Stimulated activated CD4-positive, alpha-beta T cell treated with anti-CD3 and anti-CD28 coated beads, Interleukin-1b, Interleukin-23, amount 100 ng/mL, for 4 hours (primary cell): ENCODE data around the gene CNNM1.

Source experiments
- DNase-seq, 2 donors: peaks; one replicate each; pipeline ENCODE4 v3.0.0-alpha.2; 2020; ENCODE audit warnings: low read depth in 2 of 2

Gene CNNM1

GRCh38 chr10:99418910-99419624 lies 89.9 kb downstream of the CNNM1 start:
- no peak for DNase-seq

DNA sequence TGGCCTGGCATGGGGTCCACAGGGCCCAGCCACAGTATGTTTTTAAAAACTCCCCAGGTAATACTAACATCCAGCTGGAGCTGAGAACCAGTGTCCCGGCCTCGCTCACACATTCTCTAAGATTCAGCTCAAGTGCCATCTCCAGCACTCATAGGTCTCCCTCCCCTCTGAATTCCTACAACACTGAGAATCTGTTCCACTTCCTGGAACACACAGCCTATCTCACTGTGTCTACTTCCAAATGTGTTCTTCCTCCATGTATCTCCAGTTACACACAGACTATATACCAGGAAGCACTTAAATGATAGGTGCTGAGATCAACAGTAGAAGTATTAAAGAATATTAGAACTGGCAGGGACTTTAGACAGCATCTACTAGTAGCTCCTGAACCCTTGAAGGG lies 90.5 kb downstream of the CNNM1 start:
- DNase-seq = no peak

GRCh38 chr10:99421233-99421739 lies 92.1 kb downstream of the CNNM1 start:
- DNase-seq = no peak

DNA sequence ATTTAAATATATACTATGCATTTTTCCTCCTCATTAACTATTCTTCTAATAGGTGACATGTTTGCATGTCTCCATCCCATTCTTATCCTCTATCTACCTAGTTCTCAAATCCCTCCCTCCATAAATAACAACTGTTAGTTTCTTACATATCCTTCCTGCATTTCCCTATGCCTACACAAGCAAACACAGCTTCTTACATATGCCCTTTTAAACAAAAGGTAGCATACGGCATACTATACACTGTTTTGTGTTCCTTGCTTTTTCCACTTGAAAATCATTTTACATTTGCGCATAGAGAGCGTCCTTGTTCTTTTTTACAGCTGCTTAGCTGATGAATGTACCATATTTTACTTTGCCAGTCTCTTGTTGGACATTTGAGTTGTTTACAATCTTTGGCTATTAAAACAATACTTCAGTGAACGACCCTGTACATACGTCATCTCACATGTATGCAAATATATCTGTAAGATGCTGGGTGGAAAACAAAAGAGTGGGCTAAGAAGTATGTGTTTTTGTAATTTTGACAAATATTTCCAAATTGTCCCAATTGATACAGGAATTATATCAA lies 93.5 kb downstream of the CNNM1 start:
- DNase-seq = no peak

GRCh38 chr10:99424656-99425055 lies 95.5 kb downstream of the CNNM1 start:
- DNase-seq = no peak

GRCh38 chr10:99425204-99425603 lies 96.0 kb downstream of the CNNM1 start:
- no peak for DNase-seq

DNA sequence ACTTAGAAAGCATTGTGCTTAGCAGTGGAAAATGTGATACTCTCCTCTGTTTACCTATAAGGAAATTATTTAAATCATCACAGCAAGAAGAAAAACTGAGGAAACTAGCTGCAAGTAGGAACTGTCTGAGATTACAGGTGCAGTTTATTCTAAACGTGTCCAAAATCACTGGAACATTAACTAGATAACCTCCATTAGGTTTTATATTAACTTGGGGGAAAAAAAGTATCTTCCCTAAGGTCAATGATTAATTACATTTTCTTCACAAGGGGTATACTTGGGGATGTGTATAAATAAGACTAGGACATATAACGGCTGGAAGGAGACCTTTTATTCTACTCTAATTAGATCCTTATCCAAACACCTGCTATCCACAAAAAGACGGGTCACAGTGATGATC lies 97.5 kb downstream of the CNNM1 start:
- DNase-seq = no peak

DNA sequence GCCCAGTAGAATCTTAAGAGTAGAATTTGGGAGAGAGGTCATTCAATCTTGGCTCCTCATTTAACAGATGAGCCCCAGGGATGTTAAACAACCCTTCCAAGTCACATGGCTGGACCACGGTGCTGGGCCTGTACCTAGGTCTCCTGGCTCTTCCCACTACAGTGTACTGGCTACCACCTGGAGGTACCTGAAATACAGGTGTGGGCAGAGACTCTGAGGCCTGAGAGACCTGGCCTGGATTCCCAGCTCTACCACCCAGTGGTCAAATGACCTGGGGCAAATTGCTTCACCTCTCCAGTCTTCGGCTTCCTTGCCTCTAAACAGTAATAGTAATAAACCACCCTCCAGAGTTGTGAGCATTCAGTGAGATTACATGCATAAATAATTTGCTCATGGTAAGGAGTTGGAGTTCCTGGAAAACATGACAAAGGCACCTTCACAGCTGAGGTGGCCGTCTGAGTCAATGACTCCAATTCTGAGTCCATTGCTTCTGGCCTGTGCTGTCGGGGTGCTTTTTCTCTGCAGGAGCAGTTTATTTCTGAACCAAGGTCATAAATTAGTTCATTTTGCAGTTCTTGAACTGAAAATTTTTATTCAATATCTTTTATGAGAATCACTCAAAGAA lies 98.5 kb downstream of the CNNM1 start:
- DNase-seq = no peak

GRCh38 chr10:99429517-99430095 lies 100.5 kb downstream of the CNNM1 start:
- no peak for DNase-seq

- DNase-seq = no peak
Observed at GRCh38 chr10:99430116-99430450, 100.9 kb downstream of the CNNM1 start.

GRCh38 chr10:99430451-99431189 lies 101.5 kb downstream of the CNNM1 start, which contains the start of gene GOT1:
Gene GOT1, minus strand, starts transcription at chr10:99430624. Its CDS starts 59 bp downstream, at chr10:99430565.
- peak; percentile 87 to 91 for DNase-seq

- no peak for DNase-seq
Observed at GRCh38 chr10:99431190-99431760, 102.1 kb downstream of the CNNM1 start.

DNA sequence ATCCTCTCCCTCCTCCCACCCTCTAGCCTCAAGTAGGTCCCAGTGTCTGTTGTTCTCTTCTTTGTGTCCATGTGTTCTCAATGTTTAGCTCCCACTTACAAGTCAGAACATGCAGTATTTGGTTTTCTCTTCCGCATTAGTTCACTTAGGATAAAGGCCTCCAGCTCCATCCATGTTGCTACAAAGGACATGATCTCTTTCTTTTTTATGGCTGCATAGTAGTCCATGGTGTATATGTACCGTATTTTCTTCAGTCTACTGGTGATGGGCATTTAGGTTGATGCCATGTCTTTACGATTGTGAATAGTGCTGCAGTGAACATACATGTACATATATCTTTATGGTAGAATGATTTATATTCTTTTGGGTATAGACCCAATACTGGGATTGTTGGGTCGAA lies 102.9 kb downstream of the CNNM1 start:
- DNase-seq = no peak

DNA sequence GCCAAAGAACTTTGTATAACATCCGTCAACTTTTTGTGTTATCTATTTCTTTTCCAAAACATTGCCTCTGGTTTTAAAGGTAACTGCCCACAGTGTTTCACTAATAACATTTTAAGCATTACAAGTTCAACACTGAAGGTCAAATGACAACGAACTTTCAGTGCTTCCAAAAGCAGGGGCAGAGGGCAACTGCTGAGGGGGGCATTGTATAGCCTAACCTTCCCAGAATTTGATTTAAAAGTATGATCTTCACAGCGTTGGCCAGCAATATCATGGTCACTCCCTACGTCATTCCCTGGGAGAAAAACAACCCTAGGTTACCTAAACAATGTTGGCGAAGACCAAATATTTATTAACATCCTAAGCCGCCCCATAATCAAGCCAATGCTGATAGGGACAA lies 103.7 kb downstream of the CNNM1 start:
- no peak for DNase-seq

DNA sequence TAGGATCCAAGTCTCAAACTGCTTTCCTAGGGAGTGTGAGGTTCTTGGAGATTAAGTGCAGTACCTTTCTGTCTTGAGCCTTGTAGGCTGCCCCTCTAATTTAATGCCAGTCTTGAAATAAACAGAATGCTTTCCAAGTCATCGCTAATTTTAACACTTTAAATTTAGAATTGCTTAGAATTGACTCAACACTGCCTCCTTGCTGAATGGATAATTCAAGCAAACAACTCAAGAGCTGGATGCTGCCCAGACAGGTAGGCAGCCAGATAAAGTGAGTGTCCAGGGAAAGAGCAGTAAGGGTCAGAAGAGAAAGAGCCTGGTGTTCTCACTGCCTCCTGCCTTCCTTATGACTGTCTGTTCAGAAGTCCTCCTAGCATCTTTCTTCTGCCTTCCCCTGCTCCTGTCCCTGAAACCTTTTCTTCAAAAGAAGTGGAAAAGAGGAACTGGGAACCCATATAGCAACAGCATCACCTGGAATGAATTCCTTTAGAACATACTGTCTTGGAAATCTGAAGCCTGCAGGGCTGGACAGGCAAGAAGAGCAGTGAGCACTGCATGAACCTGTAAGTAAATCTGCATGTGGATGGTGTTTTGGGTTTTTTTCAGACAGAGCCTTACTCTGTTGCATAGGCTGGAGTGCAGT lies 104.3 kb downstream of the CNNM1 start:
- DNase-seq = no peak

GRCh38 chr10:99435986-99436638 lies 107.0 kb downstream of the CNNM1 start:
- DNase-seq = no peak

DNA sequence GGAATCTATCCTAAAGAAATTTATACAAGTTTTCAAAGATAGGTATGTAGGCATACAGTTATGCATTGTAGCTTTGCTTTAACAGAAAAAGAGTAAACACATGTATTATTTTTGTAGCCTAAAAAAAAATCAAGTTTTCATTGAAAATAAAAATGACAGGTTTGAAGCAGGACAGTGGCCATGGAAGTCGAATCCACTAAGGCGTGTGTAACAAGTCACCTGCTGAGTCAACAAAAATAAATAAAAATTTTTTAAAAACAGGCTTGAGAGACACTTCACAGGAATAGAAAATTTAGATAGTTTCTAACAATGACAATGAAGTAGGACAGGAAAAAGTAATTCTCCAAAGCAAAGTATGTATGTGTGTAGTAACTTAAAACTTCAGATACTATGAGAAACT lies 109.7 kb downstream of the CNNM1 start:
- DNase-seq = no peak

DNA sequence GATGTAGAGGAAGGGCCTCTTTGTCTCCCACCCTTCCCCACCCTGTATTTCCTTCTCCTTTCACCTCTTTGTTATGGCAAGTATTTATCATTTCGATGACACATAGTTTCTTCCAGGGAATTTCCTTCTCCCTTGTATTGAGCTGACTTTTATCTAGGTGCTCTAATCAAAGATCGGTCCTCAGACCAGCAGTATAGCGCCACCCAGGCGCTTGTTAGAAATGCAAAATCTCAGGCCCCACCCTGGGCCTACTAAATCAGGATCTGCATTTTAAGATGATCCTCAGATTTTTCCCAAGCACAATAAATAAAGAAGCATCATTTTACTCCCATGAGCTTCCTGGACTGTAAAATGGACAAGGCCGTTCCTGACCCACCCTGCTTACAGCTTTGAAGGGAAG lies 113.2 kb downstream of the CNNM1 start:
- DNase-seq = no peak

- no peak for DNase-seq
Observed at GRCh38 chr10:99443500-99443899, 114.3 kb downstream of the CNNM1 start.
